ENCODE measurements around the gene SARDH.
"Not testable (repeated sequence)": the region's sequence is repeated elsewhere in the genome, so short reads cannot be mapped to it uniquely, and the experiment has no call there.

Gene SARDH

GRCh38 chr9:133629221-133630110 is 108.7 kb downstream of the SARDH start:
- no peak for DNase-seq (ENCODE audit: low spot score)

DNA sequence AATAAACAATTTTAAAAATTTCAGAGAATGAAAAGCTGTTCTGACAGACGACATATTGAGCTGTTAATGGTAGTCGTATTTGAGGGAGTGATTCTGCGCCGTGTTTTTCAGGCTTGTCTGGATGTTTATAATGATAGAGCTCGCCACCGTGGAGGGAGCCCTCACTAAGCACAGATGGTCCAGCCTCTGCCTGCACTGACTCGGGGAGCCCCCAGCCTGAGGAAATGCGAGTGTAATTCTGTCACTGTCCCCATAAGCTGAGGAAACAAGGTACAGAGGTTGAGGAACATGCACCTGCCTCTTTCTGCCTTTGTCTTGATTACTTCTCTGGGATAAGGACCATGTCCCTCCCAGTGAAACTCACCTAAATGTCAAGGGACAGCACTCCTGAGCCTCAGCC is 109.4 kb downstream of the SARDH start:
- DNase-seq (ENCODE audit: low spot score), result no peak

GRCh38 chr9:133627341-133627740 is 110.8 kb downstream of the SARDH start:
- DNase-seq (ENCODE audit: low spot score), result no peak

- DNase-seq (ENCODE audit: low spot score), result not testable (repeated sequence)
Observed at GRCh38 chr9:133626008-133626407, 112.1 kb downstream of the SARDH start.

DNA sequence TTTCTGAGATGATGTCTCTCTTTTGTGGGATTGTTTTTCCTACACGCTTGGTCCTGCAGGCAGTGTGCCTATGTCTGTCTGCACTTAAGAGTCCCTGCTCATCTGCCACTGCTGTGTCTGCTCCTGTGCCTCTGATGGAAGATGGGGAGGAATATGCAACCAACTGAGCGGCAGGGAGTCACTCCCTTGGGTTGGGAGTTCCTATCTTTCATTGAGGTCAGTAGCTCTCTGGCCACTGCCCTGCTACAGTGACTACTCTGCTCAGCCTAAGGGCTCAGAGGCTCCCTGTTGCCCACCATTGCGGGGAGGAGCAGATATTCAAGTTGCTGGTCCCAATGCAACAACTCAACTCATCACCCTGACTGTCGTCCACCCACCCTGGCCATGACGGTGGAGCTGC is 115.6 kb downstream of the SARDH start:
- no peak for DNase-seq (ENCODE audit: low spot score)

DNA sequence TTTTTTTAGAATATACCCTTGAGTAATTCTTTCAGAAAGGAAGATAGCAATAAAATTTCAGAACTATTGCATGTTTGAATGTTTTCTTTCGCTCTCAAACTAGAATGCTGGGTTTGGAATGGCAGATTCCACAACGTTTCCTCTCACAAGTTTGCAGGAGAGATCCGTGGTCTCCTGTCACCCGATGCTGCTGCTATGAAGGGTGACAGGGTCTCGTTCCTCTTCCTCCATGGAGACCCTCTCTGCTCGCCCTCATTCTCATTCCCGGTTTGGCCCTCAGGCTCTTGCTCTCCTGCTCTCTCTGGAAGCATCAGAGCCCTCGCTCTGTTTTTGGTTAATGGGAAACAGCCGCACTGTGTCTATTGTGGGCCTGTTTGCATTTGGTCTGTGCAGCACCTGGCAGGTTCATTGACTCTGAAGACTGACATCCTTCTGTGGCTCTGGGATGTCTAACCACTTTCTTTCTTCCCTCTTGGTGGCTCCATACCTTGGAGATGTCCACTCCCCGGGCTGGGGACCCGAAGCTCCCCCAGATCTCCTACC is 116.4 kb downstream of the SARDH start:
- no peak for DNase-seq (ENCODE audit: low spot score)

DNA sequence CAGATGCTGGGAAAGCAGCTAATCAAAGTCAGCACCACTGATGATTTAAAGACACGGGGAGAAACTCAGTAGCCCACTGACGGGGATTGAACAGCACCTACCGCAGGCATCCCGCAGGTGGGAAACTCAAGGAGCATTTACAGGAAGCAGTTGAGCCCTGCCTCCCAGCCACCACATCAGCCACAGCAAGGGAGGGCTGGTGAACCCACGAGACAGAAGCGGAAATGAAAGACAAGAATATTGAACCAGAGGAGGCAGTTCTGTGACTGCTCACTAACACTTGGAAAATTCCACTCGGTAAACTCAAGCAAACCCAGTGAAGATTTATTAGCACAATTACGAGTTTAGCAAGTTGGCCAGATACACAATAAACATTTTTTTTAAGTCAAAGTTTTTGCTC is 118.4 kb downstream of the SARDH start:
- peak; percentile 31 for DNase-seq (ENCODE audit: low spot score)

- DNase-seq (ENCODE audit: low spot score), result no peak
Observed at GRCh38 chr9:133618726-133619125, 119.4 kb downstream of the SARDH start.

DNA sequence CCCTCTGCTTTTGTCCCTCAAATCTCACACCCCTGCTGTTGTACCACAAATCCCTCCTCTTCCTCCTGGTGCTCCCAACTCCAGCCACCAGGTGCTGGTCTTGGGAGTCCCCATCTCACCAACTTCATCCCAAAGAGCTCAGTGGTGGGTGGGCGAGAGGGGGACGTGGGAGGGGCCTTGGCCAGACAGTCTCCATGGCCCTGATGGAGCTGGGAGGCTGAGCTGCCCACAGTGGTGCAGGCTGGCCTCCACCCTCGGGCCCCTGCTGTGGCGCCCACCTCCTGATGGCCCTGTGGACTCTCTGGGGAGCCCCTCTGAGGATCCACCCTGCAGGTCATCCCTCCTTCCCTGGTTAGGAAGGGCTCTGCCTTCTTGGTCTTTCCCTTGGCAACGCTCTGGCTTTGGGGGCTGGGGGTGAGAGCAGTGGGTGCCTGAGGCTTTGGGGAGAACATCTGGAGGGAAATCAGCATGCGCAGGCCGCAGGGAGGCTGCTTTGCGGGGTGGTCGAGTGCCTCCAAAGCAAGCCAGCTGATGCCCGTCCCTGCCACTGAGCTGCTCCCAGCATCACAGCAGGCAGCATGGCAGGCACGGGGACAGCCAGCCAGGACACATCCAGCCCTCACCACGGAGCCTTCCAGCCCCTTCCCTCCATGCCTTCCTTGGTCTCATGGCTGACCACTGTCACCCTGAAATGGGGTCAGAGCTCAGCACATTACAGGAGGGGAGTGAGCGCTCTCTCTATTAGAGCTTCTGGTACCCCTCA is 121.3 kb downstream of the SARDH start:
- DNase-seq (ENCODE audit: low spot score), result no peak

DNA sequence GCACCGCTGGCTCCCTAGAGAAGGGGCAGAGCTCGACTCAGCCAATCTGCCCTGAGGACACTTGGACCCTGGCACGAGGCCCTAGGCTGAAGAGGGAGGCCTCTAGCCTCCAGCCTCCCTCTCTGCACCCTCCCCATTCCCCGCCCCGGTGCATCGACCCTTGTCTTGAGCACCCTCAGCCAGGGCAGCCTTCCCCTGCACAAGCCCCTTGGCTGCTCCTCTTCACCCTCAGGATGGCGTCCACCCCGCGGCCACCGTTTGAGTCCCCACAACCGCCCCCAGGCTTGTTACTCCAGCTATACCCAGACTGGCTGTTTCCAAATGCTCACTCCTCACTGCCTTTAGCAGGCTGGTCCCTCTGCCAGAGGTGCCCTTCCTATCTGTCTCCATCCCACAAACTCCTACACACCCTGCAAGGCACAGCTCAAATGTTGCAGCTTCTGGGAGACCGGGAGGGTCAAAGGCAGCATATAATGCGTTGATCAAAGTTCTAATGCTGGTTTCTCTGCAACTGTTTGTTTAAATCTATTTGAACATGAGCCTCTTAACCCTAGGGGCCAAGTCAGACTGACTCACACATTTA is 122.5 kb downstream of the SARDH start:
- DNase-seq (ENCODE audit: low spot score), result no peak

DNA sequence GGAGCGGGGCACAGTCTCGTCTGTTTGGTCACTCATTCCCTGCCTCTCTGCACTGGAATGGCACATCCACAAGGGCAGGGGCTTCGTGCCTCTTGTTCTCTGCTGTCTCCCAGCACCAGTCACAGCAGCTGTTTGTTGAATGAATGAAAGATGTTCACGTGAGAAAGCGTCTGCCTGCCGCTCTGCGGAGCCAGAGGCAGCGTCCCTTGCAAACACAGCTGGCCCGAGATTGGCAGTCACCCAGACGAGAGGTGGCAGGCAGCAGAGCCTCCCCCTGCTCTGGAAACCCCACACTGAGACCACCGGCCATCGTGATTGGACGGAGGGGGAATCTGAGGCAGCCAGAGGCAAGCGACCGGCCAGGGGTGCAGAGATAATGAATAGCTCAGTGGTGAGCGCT is 123.0 kb downstream of the SARDH start:
- DNase-seq (ENCODE audit: low spot score), result no peak

DNA sequence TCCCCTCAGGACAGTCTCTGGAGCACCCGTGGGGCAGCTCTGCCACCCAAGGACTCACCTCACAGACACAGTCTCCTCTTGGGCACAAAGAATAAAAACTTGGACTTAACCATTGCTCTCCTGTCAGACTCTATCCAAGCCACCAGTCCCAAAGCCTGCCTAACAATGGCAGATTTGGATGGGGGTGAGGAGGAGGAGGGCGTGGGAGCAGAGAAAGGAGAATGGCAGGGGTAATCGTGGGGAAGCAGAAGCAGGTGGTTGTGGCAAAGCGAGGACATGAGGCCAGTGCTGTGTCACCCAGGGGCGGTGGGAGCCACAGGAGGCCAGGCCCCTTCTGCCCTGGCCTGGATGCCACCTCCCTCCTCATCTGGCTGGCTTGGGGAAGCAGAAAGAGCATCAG is 123.5 kb downstream of the SARDH start:
- no peak for DNase-seq (ENCODE audit: low spot score)

GRCh38 chr9:133614056-133614455 is 124.1 kb downstream of the SARDH start:
- no peak for DNase-seq (ENCODE audit: low spot score)
